Suprapubic skin (tissue), 3 donors: Measurements from ENCODE around the gene FBRS.

ENCODE experiments used
- CTCF ChIP-seq, 2 donors: fragments of 200-600 bp in 1 of 2; fragments of 450-650 bp in 1 of 2; sonication (generic) in 1 of 2; IDR thresholded peaks; one replicate each; pipeline ENCODE4 v1.5.1; 2016 to 2019; ENCODE audit warnings: antibody characterized with exemption in 2 of 2, mild to moderate bottlenecking in 1 of 2, moderate library complexity in 1 of 2
- EP300 ChIP-seq: sonication (generic); formaldehyde crosslinking; IDR thresholded peaks from one replicate; pipeline ENCODE4 v1.6.1; 2017; ENCODE audit warnings: antibody characterized with exemption
- POLR2A ChIP-seq, 2 donors: fragments of 450-650 bp; IDR thresholded peaks; one replicate each; pipeline ENCODE4 v1.6.1; 2017; ENCODE audit warnings: antibody characterized with exemption in 2 of 2, mild to moderate bottlenecking in 2 of 2, moderate library complexity in 2 of 2

- TF ChIP-seq CTCF (IDR thresholded peaks at IDR 0.05) (no peak), EP300 (no peak), POLR2A (IDR thresholded peaks at IDR 0.05) (no peak)
These were observed 16.8 kb upstream of the FBRS start for GRCh38 chr16:30641378-30641982.
